ENCODE measurements around the gene SRGAP1. TPM values are rescaled to one million over a fixed set of nuclear protein-coding genes. Genes with fewer than 3 reads are reported as not detected.

Gene SRGAP1
- total and polyA plus RNA-seq, 9 of the 15 experiments (the other 6 are each of a cell fraction or from before 2014, with no cell fraction given): 0.01 to 0.13 (median 0.04) TPM; not detected in 3

GRCh38 chr12:63963868-63964267, 119.4 kb downstream of the SRGAP1 start:
- no peak overlapping the region for H3K27ac ChIP-seq (ENCODE audit: extremely low read depth, low read depth, low read length)
- H3K4me3 ChIP-seq: no peak overlapping the region
- no peaks in the 10 kb centered on the region for H3K9me3 ChIP-seq (replicated peaks; ENCODE audit: control insufficient read depth, insufficient read depth, low read depth, low read length)
- in situ Hi-C loops (cut with MboI) (no loop called here), intact Hi-C loops (cut with micrococcal nuclease) (no loop called here)
- ChIA-PET CTCF (ENCODE audit: low intra/inter-chr PET ratio) (no interaction called here), POLR2A (no interaction called here)
- ATAC-seq (no peak), DNase-seq (ENCODE audit: extremely low read depth in 1 of 4, low spot score in 3 of 4) (no peak), FAIRE-seq (no peak)
- H3K4me1 ChIP-seq (replicated peaks in 1 of 2; ENCODE audit: control insufficient read depth in 2 of 2, insufficient read depth in 2 of 2, low read length in 2 of 2): no peaks in the 10 kb centered on the region
- 0% methylated on average over 2 of the region's 2 CpGs for WGBS (ENCODE audit: insufficient coverage, low coverage, missing lambda C conversion rate)
- no peak overlapping the region for H3K9ac ChIP-seq (ENCODE audit: insufficient read depth in 1 of 2, low read depth in 2 of 2, low read length in 2 of 2)
- H3K4me2 ChIP-seq (ENCODE audit: insufficient read depth, low read length): no peak overlapping the region
- H2AFZ ChIP-seq (ENCODE audit: low read depth, low read length): no peak overlapping the region
- H3K36me3 ChIP-seq (ENCODE audit: control insufficient read depth, insufficient read depth, low read length): no peaks in the 10 kb centered on the region
- peaks cover 0 to 7% of the 10 kb centered on the region in 2 experiments; a peak in 1 of 5 replicates for H3K27me3 ChIP-seq (ENCODE audit: control insufficient read depth in 2 of 2, insufficient read depth in 2 of 2, low read length in 2 of 2)
- no peaks in the 10 kb centered on the region for H4K20me1 ChIP-seq (replicated peaks; ENCODE audit: control insufficient read depth, insufficient read depth, low read length)
- no peaks in the 10 kb centered on the region for H3K79me2 ChIP-seq (ENCODE audit: control insufficient read depth, insufficient read depth, low read length)
- BruUV-seq (replicated peaks): no TSS peak
- no peak for TF ChIP-seq RBM34 (IDR thresholded peaks at IDR 0.05; ENCODE audit: borderline replicate concordance, insufficient read depth, low read length)
- no peak for TF ChIP-seq RUNX1 (IDR thresholded peaks at IDR 0.05; ENCODE audit: low read depth)
- TF ChIP-seq SMAD2 (IDR thresholded peaks at IDR 0.05; ENCODE audit: low read depth, low read length): no peak
- no peak for TF ChIP-seq FOXK1 (CRISPR knock-in tag; IDR thresholded peaks at IDR 0.05; ENCODE audit: borderline replicate concordance)
- no peak for TF ChIP-seq ZNF644 (tag; IDR thresholded peaks at IDR 0.05; ENCODE audit: low read depth)
- TF ChIP-seq SMARCB1 (IDR thresholded peaks at IDR 0.05; ENCODE audit: insufficient read length, low read depth): no peak
- TF ChIP-seq EHMT2 (IDR thresholded peaks at IDR 0.05): no peak
- no peak for TF ChIP-seq ILF3 (IDR thresholded peaks at IDR 0.05; ENCODE audit: borderline replicate concordance)
- no peak for TF ChIP-seq ETS1 (conservative IDR thresholded peaks at IDR 0.05; ENCODE audit: control insufficient read depth, low read depth, low read length)
- TF ChIP-seq PRMT5 (CRISPR knock-in tag; IDR thresholded peaks at IDR 0.05): no peak
- TF ChIP-seq ARID4B (CRISPR knock-in tag; IDR thresholded peaks at IDR 0.05): no peak
- no peak for TF ChIP-seq POU5F1 (IDR thresholded peaks at IDR 0.05; ENCODE audit: borderline replicate concordance, low read depth, low read length, partially characterized antibody)
- TF ChIP-seq SREBF1 (IDR thresholded peaks at IDR 0.05; ENCODE audit: borderline replicate concordance, low read depth, low read length): no peak
- no peaks in the 10 kb centered on the region for H3K9me1 ChIP-seq (ENCODE audit: control insufficient read depth, insufficient read depth, low read length)

Data from K562 (cell line).